GM11168 (cell line): ENCODE measurements around the gene ZIC1.

ENCODE experiments used
- in situ Hi-C: fragments of 300-500 bp; cut with MboI; formaldehyde crosslinking; loops from one replicate; pipeline ENCODE4 v1.12.0; 2022; ENCODE audit warnings: low sequenced_read_pairs; ENCODE audit not compliant: unreplicated experiment

ZIC1 gene

GRCh38 chr3:147393943-147394883 is 15.0 kb upstream of the ZIC1 start:
- in situ Hi-C loops = no loop called here

DNA sequence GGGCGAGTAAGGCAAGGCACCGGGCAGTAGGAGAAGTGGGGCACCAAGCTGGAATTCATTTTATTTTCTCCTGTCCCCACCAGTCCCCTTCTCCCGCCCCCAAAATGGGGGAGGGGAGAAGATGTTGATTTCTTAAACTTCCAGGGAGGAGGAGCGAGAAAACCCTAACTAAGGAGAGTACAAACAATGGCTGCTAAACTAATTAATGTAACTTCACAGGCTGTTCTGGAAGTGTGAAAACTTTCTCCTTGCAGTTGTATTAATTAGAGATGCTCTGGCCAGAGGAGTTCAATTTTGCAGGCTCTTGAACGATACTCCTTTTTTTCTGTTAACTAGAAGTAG is 14.3 kb upstream of the ZIC1 start:
- in situ Hi-C loops = no loop called here

GRCh38 chr3:147395899-147396711 is 13.1 kb upstream of the ZIC1 start:
- in situ Hi-C loops = no loop called here

- in situ Hi-C loops = no loop called here
These were observed 12.5 kb upstream of the ZIC1 start for GRCh38 chr3:147396712-147397046.

- in situ Hi-C loops = no loop called here
These were observed 11.8 kb upstream of the ZIC1 start for GRCh38 chr3:147397155-147397874.

DNA sequence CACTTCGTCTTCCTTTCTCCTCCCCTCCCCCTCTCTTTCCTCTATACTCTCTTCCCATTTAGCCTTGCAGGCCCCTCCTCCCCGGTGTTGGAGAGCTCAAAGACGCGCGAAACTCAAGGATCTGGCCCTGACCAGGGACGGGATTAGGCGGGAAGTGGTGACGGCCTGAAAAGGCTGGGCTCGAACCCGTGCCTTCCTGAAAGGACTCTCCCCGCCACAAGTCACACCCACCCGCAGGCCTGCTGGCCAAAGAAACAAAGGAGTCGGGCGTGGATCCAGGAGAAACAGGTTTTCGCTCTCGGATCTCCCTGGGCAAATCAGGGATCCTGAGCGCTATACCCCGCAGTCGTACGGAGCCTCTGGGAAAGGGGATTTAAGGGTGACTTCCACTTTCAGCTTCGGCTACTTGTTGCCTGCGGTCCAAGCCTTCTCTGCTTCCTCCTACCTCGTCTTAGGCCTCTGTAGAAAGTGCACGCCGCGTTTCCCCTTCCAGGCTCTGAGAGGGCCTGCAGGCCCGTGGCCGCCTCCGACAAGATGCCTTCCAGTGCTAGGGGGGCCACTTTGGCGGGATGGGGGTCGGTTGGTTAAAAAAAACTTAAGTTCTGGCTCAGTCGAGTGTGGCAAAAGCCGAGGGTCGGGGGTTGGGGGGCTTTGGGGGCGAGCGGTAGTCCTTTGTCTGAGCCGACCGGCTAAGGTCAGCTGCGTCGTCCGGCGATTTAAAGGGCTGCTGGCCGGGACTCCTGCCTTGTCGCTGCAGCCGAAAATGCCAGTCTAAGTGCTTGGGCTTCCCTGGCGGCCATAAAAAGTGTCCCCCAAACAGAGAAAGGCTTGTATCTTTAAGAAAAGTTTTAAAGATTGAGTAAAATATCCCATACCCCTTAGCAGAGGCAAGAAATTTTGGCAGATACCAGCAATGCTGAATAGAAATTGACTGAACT is 11.0 kb upstream of the ZIC1 start:
- in situ Hi-C loops = no loop called here

DNA sequence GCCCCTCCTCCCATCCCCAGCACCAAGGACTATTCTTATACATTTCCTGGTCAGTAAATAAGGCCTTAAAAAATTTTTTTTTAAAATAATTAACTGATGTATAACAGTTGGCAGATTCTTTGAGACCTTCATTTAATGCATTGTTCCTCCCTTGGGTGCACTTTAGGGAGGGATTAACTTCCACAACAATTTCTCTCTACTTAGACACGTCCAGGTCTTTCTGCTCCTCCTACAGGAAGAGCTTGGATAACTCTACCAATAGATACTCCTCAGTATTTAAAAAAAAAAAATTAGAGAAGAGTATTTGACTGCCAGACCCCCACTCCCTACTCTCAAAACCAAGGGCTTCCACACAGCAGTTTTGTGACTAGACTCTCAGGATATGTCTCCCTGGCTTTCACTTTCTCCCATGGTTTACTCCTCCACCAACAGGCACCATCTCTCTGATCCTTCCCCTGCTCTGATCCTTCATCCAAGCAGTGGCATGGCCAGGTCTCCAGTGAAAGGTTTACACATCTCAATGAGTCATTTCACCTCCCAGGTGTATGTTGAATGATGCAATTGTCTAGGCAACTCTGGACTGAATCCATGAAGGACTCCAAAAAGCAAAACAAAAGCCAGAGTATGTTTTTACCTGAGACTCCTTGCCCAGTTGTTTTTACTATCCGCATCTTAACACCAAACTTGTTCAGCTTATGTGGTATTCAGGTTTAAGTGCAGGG is 10.2 kb upstream of the ZIC1 start:
- in situ Hi-C loops = no loop called here

DNA sequence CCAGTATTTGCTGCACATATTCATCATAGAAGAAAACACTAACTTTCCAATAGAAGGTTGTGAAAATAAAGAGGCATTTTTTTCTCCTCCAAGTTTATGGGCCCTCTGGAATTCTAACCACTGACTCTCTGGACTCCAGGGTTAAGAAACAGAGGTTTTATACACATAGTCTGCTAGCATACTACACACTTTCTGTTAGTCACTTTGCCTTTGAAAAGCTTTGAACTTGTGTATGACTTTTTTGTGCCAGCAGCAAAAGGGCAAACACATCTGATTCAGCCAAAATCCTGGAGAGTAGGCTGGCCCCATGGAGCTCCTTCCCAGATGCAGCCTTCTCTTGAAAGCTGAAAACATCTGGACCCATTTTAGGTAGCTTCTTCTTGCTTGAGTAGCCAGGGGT is 9.1 kb upstream of the ZIC1 start:
- in situ Hi-C loops = no loop called here

- in situ Hi-C loops = no loop called here
These were observed 8.2 kb upstream of the ZIC1 start for GRCh38 chr3:147400999-147401398.

GRCh38 chr3:147401421-147401820 is 7.7 kb upstream of the ZIC1 start:
- in situ Hi-C loops = no loop called here

DNA sequence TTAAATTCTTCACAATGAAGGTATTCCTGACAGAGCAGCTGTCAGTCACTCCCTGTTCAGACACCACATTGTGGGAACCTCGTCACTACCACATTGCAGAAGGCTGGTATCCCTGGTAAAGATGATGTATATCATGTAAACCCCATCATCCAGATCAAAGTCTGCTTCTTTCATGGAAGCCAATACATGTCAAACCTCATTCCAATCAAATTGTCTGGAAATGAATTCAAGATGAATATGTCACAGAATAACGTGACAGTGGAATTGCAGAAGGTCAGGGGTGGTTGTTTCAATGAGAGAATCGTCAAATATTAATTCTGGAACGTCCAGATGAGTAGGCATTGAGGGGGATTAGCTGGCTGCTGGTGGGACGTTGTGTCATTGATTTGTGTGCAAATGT is 7.0 kb upstream of the ZIC1 start:
- in situ Hi-C loops = no loop called here

GRCh38 chr3:147403511-147403910 is 5.7 kb upstream of the ZIC1 start:
- in situ Hi-C loops = no loop called here

- in situ Hi-C loops = no loop called here
These were observed 5.0 kb upstream of the ZIC1 start for GRCh38 chr3:147404000-147404799.

DNA sequence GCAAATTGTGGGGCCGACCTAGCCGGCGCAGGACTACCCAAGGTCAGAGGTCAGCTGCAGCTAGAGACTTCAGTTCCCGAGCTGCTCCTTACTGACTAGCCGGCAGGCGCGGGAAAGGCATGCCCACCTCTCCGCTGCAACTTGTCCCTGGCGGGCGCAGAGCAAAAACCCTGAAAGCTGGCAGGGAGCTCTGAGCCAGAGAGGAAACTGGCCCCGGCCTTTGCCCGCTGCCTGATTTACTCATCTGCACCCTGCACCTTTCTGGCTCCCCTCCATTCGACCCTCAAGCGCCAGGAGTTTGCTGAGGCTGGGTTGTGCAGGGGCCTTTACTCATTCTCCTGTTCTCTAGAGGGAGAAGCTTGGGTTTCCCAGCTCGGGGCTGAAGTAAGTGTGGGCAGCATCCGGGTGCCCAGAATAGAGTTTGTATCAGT is 4.3 kb upstream of the ZIC1 start:
- in situ Hi-C loops = no loop called here

DNA sequence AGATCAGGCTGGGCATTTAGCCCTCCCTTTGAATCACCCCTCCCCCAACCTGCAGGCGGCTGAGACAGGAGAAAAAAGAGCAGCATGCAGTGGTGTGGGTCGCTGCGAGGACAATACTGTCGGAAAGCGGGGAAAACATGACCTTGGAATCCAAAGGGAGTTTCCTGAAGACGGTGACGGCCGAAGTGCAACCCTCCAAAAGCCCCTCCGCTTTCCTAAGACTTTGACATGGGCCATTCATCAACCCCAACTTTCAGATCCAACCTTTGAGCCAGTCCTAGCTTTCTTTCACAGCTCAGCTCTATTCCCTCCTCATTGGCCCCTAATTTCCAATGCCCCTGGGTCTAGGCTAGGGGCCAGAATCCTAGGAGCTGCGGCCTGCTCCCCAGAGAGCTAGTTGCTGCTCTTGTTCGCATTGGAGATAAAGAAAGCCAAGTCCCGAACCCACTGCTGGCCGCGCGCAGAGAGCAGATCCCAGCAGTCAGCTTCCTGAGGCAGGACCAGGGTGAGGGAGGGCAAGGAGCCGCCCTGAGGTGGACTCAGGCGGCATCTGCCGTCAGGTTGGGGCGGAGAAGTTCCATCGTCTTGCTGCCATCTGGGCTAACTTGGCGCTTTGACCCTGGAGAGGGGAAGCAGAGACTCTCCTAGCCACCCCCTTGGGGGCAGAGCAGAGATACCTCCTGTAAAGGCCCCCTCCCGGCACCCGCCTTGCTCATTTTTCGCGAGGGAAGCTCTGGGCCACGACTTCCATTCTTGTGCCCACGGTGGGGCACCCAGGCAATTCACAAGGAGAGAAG is 3.7 kb upstream of the ZIC1 start:
- in situ Hi-C loops = no loop called here

GRCh38 chr3:147406028-147406931 is 2.9 kb upstream of the ZIC1 start, which contains the start of gene ZIC4:
Gene ZIC4 (minus strand): TSS chr3:147406543. CDS start chr3:147402797, 3,746 bp downstream.
- in situ Hi-C loops = no loop called here

- in situ Hi-C loops = no loop called here
These were observed 2.1 kb upstream of the ZIC1 start for GRCh38 chr3:147407114-147407497.
